Kidney epithelial cell (primary cell): ENCODE measurements around the gene ADGRG4. TPM values are rescaled to one million over a fixed set of nuclear protein-coding genes. Genes with fewer than 3 reads are reported as not detected.

Experiments
- DNase-seq: peaks from one replicate; pipeline ENCODE4 v3.0.0-alpha.2; 2010; ENCODE audit warnings: low read depth
- H3K27me3 ChIP-seq: 2 replicates; pipeline ENCODE4 v1.6.0; 2011; ENCODE audit warnings: low read length; ENCODE audit not compliant: control insufficient read depth, insufficient read depth
- H3K36me3 ChIP-seq: 2 replicates; pipeline ENCODE4 v1.5.1; 2011; ENCODE audit warnings: low read length; ENCODE audit not compliant: control insufficient read depth, insufficient read depth
- H3K4me3 ChIP-seq: 2 replicates; pipeline ENCODE4 v1.5.1; 2011; ENCODE audit warnings: low read depth, mild to moderate bottlenecking, control low read depth, low read length
- total RNA-seq: library from RNA; depleted of rRNA; stranded (reverse); fragments of >200 nt; gene quantifications from 2 replicates; pipeline ENCODE4 v1.2.3, GENCODE V29; 2015
- TF ChIP-seq, protein P1 (sequence below): IDR thresholded peaks from 2 replicates; pipeline ENCODE4 v1.5.1; 2011; ENCODE audit warnings: mild to moderate bottlenecking, moderate library complexity, low read length, control low read depth, inconsistent platforms; ENCODE audit not compliant: insufficient read depth, poor library complexity, severe bottlenecking

ADGRG4 gene
- total RNA-seq, 1 donor from 2014 or later: not detected

DNA sequence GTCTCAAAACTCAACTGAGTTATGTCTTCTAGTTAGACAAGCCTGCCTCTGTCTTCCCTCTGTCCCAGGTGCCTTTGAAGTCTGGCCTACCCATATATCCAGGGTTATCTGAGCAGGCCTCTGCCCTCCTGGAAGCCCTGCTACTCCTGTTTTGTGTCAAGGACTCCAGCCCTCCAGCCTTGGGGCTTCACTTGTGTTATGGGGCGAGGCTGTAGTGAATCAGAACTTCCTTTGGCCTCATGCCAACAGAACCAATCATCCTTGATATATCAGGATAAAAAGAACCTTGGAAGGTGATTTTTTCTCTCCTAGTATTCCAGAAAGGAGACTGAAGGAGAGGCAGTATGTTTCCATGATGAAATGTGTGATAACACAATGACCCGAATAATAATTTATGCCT, 8.9 kb upstream of the ADGRG4 start:
- Histone ChIP-seq H3K36me3 (no peaks in the 10 kb centered on the region), H3K27me3 (no peaks in the 10 kb centered on the region), H3K4me3 (no peak overlapping the region)
- no peak for DNase-seq
- TF ChIP-seq, protein P1, sequence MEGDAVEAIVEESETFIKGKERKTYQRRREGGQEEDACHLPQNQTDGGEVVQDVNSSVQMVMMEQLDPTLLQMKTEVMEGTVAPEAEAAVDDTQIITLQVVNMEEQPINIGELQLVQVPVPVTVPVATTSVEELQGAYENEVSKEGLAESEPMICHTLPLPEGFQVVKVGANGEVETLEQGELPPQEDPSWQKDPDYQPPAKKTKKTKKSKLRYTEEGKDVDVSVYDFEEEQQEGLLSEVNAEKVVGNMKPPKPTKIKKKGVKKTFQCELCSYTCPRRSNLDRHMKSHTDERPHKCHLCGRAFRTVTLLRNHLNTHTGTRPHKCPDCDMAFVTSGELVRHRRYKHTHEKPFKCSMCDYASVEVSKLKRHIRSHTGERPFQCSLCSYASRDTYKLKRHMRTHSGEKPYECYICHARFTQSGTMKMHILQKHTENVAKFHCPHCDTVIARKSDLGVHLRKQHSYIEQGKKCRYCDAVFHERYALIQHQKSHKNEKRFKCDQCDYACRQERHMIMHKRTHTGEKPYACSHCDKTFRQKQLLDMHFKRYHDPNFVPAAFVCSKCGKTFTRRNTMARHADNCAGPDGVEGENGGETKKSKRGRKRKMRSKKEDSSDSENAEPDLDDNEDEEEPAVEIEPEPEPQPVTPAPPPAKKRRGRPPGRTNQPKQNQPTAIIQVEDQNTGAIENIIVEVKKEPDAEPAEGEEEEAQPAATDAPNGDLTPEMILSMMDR: no peak

DNA sequence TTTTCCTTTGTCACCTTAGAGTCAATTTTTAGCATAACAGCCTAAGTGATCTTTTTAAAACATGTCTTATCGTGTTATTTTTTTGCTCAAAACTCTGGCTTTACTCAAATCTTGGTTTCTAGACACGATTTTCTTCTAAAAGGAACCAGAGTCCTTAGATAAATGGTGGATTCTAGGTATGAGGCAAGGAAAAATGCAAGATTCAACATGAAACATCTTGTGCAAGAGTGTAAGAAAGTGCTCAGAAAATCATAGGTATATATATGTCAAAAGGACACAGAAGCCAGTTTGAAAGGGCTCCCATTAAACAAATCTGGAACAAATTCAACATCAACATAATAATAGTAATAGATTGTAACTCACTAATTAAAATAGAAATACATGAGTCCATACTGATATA, 8.1 kb upstream of the ADGRG4 start:
- Histone ChIP-seq H3K27me3 (no peaks in the 10 kb centered on the region), H3K4me3 (no peak overlapping the region), H3K36me3 (no peaks in the 10 kb centered on the region)
- TF ChIP-seq, protein P1: no peak
- DNase-seq: no peak

DNA sequence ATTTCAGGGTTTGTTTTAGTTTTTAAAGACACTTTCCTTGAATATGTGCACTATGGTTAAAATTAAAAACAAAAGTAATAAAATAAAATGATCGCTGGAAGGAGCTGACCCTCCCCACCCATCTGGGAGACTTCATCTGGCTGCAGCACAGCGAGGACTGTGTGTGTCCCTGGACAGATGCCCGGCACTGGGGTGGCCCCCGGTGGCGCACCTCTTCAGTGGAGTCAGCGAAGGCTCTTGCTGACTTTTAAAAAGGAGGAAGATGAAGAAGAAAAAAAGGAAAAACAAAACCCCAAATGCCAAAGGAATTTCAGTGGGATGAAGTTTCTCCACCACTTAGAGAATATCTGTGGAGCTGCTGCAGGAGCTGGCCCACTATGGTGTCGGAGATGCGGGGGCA, 5.4 kb upstream of the ADGRG4 start:
- no peaks in the 10 kb centered on the region for H3K27me3 ChIP-seq
- TF ChIP-seq, protein P1: no peak
- H3K4me3 ChIP-seq: no peak overlapping the region
- no peak for DNase-seq
- H3K36me3 ChIP-seq: no peaks in the 10 kb centered on the region

DNA sequence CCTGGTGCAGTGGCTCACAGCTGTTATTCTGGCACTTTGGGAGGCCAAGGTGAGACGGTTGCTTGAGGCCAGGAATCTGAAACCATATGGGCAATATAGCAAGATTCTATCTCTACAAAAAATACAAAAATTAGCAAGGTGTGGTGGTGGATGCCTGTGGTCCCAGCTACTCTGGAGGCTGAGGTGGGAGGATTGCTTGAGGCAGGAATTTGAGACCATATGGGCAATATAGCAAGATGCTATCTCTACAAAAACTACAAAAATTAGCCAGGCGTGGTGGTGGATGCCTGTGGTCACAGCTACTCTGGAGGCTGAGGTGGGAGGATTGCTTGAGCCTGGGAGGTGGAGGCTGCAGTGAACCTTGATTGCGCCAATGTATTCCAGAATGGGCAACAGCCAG, 2.3 kb downstream of the ADGRG4 start:
- Histone ChIP-seq H3K27me3 (no peaks in the 10 kb centered on the region), H3K4me3 (no peak overlapping the region), H3K36me3 (no peaks in the 10 kb centered on the region)
- DNase-seq: no peak
- TF ChIP-seq, protein P1: no peak

DNA sequence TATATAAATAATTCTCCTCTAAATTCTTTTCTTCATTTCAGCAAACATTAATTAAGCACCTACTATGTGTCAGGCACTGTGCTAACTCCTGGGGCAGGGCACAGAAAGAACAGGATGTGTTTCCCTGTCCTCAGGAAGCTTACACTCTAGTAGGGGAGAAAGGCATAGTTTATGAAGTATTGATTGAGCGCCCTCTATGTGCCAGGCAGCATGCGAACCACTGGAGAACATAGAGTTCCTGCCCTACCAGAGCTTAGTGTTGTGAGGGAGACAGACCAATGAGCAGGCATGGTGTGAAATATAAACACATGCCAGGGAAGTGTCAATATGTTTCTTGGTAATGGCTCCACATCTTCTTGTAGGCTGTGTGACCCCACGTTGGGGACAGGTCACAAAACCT, 3.7 kb downstream of the ADGRG4 start:
- TF ChIP-seq, protein P1: no peak
- H3K36me3 ChIP-seq: no peaks in the 10 kb centered on the region
- DNase-seq: no peak
- H3K4me3 ChIP-seq: no peak overlapping the region
- no peaks in the 10 kb centered on the region for H3K27me3 ChIP-seq

DNA sequence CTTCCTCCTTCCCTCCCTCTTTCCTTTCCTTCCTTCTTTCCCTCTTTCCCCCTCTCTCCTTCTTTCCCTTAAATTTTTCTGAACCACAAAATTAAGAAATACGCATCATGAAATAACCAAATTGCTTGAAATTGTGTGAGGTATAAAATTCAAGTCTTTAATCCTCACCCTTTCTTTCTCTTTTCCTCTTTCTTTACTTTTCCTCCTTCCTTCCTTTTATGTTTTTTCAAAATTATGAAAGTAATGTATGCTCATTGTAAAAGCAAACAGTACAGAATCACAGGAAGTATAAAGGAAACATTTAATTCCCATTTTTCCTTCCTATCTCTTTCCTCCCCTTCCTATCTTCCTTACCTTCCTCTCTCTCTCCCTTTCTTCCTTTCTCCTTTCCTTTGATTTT, 5.4 kb downstream of the ADGRG4 start:
- Histone ChIP-seq H3K36me3 (no peaks in the 10 kb centered on the region), H3K27me3 (no peaks in the 10 kb centered on the region)

More for the DNA sequence above, 5.4 kb downstream of the ADGRG4 start:
- DNase-seq: no peak
- H3K4me3 ChIP-seq: no peak overlapping the region
- TF ChIP-seq, protein P1: no peak
